Activated CD4-positive, CD25-positive, alpha-beta regulatory T cell treated with anti-CD3 and anti-CD28 coated beads, Interleukin-2, amount 50 U/mL, for 16 hours (primary cell): ENCODE results near the gene PTPRT.

Experiments
- DNase-seq: peaks from one replicate; pipeline ENCODE4 v3.0.0-alpha.2; 2020; ENCODE audit warnings: low read depth, low spot score

The PTPRT gene

DNA sequence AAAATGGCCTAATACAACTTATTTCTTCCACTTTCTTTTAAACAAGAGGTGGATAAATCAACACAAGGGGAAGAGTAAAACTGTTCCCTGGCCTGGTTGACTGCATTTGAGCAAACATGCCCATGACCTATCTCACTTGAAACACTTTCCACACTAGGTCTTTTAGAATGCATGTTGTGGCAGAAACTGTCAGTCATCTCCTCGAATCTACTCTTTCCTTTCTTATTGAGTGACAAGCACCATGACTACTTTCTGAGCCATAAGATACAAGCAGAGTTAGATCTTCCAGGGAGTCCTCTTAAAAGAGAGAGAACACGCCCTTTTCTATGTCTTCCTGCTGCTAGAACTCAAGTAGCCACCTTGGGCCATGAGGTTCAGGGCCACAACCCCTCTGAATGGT is 66.5 kb downstream of the PTPRT start:
- DNase-seq, result no peak

DNA sequence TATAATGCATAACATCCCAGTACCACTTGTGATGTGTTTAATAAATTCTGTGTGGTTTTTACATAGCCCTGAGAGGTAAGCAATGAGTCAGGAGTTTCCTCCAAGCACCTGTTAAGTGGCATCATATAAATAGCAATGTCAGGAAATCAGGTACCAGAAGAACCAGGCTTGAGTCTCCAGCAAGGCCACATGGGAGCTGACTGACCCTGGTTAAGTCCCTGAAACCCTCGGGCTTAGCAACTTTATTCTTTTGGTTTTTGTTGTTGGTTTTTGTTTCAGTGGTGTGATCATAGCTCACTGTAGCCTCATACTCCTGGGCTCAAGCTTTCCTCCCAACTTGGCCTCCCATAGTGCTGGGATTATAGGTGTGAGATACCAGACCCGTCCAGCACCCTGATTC is 70.0 kb downstream of the PTPRT start:
- no peak for DNase-seq

DNA sequence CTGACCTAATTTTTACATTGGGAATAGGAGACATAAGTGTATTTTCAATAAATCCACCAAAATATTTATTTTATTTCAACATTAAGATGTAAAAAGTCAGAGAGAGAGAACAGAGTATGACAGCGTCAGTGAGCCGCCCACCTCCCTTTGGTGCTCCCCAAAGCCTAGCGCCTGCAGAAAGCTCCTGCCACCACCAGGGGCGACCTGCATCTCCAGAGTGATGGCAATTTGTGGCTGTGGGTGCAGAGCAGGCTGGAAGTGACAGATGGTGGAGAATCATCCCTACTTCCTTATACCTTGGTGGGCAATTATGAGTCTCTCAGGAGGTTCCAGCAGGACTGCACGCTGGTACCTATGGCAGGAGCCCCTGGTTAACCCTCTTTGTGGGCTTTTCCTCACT is 87.3 kb downstream of the PTPRT start:
- no peak for DNase-seq

DNA sequence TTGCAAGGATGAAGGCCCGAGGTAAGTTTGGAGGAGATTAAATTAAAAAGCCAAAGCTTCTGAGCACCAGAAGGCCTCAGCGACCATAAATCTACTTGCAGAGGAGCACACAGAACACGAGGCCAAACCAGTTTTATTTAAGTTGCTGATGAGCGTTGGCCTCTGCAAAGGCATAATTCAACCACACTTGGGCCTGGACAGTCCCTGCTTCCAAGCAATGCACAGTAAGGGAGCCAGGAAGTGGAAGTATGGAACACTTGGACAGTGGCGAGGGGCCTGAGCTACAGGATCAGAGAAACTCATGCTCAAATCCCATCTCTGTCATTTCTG is 92.8 kb downstream of the PTPRT start:
- DNase-seq, result no peak

DNA sequence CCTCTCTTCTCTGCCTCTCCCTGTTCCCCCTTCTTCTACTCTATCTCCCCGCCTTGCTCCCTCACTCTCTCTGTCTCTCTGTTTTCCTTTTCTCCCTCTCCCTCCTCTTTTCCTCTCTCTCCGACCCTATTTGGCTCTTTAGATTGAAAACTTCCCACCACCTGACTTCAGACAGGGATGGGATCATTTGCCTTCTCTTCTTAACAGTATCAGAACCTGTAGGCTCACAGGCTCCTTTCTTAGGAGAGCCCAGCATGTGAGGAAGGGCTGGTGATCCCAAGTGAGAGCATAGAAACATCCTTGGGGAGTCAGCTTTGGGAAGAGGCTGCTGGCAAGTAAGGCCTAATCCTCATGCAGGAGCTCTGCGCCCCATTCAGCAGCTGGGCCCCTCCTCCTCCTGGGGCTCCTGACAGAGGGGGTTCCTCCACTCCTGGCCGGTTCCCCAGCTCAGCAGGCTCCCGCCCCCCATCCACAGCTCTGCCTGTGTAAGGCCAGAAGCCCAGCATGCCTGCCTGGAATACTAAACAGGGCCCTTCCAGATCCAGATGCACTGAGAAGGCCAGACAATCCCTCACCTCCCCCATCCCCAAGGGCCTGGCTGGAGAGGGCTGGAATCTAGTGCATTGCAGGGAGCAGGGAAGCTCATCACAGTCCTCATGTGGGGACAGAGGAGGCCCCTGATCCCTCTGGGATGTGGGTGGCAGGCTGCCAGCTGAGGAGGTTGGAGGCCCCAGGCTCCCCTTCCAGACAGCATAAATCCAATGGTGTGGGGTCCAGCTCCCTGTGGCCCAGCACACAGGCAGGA is 93.4 kb downstream of the PTPRT start:
- no peak for DNase-seq

DNA sequence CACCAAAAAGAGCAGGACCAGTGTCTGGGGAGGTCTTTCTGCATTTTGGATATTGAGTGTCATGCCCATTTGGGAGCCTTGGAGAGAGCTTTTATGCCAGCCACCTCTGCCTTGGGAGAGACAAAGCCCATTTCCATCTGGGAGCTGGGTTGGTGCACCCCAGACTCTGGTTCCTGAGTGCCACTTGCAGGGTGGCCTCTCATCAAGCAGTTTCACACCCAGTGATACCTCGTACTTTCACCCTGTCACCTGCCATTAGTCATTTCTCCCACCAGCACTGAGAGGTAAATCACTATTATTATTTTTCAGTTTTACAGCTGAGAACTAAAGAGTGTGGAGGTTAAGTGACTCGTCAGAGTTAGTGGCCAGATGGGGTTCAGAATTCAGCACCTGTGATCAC is 94.7 kb downstream of the PTPRT start:
- DNase-seq, result no peak

DNA sequence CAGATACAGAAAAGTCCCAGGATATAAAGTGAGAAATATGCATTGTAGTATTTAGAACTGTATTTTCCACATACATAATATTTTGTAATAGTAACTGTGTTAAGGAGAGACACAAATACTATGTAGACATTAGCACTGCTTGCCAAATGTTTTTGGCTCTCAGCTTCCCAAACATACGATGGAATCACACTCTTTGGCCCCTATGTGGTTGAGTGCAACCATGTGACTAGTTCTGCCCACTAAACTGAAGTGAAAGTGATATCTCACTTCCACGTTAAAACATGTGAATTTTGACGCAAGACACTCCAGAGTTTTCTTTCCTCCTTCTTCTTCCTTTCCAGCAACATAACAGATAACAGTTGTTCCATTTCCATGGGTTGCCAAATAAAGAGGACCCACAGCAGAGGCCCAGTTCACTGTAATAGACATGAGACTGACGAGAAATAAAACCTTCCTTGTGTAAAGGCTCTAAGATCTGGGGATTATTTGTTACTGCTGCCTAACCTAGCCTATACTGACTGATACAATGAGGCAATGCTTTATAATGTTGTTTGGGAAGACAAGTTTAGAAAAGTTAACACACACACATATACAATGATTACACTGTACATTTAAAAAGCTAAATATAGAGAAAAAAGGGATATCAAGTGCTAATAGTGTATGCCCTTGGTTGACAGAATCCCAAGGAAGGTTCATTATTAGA is 97.2 kb downstream of the PTPRT start:
- no peak for DNase-seq

DNA sequence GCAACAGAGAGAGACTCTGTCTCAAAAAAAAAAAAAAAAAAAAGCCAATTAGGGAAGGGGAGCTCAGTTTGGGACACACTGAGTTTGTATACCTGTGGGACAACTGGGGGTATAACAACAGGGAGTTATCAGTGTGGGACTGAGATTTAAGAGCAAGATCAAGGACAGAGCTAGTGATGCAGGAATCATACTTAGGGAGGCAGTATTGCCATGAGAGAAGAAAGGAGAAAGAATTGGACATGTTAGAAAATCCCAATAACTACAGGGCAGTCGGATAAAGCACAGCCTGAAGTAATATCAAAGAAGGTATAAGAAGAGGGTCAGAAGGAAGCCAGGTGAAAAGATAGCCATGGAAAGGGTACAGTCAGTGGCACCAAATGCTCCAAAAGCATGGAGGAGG is 121.2 kb downstream of the PTPRT start:
- no peak for DNase-seq

DNA sequence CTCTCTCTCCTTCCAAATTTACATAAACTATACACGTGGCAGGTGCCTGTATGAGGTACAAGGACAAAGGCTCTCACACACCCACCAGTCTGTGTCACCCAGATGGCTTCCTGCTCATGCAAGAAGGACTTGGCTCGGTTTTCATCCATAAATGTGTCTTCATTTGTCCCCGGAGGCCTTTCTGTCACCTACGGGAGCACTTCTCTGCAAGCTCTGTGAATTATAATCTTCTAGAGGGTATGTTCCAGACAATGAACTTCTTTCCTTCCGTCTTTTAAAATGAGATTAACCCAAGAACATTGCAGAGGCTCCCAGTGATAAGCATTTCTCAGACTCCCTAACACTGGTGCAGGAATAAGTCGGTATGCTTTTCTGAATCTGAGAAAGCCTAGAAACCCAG is 123.6 kb downstream of the PTPRT start:
- no peak for DNase-seq

DNA sequence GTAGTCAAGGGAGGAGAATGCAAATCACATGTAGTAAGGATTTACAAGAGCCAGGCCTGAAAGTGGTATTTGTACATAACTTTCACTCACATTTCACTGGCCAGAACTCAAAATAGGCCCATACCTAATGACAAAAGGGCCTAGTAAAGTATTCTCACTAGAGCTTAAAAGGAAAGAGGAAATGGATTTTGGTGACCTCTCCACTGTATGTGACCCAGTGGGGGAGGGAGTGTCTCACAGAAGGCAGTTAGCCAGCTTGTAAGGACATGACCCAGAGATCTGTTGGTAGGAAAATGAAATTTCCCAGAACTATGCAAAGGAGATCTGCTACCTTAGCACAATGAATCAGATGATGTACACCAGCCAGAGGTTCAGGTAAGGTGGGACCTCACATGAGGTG is 124.4 kb downstream of the PTPRT start:
- DNase-seq, result no peak

DNA sequence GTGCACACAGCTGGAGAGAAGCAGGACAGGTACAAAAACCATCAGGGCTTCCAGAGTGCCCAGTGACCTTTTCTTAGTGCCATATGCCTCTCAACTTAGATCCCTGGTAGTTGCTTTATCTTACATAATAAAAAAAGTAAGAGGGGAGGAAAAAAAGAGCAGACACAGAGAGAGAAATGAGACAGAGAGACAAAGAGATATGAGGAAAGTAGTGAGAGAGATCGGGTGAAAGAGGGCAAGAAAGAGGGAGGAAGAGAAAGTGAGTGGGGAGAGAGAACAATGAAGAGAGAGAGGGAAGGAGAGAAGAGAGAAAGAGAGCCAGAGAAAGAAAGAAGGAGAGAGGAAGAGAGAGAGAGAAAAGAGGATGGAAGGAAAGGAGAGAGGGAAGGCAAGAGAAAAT is 131.6 kb downstream of the PTPRT start:
- DNase-seq, result no peak

DNA sequence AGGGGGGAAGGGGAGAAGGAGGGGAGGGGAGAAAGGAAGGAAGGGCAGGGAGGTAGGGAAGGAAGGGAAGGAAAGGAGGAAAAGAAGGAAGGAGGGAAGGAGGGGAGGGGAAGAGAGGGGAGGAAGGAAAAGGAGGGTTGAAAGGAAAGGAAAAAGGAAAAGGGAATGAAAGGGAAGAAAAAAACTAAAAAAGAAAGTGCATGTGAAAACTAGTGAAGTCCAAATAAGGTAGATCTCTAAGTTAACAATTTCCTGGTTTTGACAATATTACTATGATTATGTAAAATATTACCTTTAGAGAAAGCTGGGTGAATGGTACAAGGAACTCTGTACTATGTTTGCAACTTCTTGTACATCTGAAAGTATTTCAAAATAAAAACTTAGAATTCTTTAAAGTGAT is 132.4 kb downstream of the PTPRT start:
- no peak for DNase-seq

DNA sequence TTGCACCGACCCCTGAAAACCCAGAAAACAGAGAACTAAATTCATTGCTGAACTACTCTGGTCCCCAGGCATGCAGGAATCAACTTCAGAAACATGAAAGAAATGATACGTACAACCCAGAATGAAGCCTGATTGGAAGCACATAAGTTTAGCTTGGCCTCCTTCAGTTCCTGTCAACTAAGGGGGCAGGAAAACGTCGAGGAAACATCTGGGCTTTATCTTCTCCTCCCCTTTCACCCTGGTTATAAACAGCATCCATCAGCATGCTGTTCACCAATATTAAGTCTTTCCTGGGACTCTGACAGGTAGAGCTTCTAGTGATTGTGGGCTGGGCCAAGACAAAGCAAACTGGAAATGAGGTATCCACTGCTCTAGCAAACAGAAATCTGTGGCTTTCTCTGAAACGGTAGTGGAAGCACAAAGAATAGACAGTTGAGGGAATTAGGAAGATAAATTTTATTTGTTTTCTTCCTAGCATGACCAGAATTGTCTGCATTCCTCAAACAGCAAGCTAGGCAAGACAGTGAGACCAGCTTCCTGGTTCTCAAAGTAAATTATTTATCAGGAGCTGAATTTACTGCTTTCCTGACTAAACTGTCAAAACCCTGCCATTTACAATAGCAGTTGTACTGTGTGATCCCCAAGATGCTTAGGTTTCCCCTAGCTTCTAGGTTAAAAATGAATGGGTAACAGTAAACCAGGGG is 134.4 kb downstream of the PTPRT start:
- DNase-seq, result no peak

DNA sequence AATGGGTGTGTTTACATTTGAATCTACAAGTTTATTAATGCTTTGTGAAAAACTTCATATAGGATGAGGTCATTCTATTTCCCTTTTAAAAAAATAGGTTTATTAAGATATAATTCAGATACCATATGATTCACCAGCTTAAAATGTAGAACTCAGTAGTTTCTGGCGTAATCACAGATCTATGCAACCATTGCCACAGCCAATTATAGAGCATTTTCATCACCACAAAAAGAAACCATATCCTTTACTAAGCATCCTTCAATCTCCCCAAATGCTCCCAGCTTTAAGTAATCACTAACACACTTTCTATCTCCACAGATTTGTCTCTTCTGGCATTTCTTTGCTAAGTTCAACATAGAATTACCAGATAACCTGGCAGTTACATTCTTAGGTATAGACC is 137.2 kb downstream of the PTPRT start:
- DNase-seq, result no peak

DNA sequence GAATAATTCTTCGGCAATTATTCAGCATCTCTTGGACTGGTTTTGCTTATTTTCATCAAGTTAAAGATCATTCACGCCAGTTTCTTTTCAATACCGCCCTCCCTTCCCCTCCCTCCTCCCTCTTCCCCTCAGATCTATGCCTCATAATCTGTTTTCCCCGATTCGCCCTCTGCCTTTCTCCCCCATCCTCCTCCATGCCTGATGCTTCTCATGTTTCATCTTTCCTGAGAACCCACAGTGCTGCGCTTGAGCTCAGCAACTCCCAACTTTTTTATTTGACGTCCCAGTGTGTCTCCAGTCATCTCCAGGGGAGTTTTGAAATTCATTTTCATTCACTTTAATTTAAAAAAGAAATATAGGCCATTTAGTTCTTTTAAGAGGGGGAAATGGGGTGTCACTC is 142.7 kb downstream of the PTPRT start:
- DNase-seq, result no peak

DNA sequence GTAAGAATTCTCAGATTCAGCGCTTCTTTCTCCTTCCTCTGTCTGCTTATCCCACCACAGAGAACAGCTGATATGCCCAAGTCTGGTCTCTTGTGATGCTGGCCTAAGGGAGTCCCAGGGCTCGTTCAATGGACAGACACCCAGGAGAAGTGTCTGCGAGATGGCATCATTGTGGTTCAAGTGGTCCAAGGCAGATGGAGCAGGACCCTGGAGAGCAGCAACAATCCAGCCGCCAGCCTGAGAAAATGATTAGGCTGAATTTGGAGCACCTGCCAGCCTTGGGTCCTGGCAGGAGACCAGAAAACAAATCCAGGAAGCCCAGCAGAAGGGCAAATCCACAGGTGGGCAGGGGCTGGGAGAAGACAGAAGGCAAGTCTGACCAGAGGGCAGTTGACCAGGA is 145.8 kb downstream of the PTPRT start:
- DNase-seq, result no peak

DNA sequence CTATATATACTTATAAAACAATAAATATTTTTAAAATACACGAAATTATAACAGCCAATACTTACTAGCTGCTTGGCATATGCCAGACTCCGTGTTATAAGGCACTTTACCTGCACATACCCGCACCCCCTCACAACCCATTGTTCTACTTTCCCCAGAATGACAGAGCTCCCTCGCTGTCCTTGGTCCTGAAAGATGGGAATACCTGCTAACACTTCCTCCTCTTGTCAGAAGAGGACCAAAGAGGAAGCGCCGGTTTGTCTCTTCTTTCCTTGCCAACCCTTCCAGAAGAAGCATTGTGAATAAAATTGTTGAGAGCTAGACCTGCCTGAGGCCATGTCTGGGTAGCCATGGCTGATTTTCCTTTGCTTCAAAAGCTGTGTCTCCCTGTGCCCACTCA is 149.3 kb downstream of the PTPRT start:
- DNase-seq, result no peak

DNA sequence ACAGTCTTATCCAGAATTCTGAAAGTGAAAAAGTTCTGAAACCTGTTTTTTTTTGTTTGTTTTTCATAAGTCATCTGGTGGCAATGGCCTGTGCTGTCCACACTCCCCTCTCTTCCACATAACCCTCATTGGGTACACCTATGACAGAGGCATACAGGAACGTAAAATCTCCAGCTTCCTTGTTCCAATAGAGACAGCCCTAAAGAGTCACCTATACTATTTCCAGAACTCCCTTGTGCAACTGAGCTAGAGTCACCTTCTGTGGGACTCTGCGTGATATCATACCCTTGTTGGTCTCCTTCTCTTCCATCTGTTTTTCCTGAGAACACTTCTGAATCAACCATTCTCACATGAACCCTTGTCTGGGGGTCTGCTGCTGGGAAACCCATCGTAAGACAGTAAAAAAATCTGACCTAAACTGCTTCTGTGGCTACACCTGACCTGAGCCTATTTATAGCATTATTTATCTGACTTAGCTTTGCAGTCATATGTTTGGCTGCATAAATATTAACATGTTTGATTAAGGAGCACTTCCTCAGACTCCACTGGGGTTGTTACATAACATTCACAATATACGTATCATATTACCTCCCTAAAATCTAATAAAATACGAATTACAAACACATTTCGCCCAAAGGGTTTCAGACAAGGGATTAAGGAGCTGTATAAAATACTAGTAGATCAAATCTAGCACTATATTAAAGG is 151.9 kb downstream of the PTPRT start:
- DNase-seq, result no peak

DNA sequence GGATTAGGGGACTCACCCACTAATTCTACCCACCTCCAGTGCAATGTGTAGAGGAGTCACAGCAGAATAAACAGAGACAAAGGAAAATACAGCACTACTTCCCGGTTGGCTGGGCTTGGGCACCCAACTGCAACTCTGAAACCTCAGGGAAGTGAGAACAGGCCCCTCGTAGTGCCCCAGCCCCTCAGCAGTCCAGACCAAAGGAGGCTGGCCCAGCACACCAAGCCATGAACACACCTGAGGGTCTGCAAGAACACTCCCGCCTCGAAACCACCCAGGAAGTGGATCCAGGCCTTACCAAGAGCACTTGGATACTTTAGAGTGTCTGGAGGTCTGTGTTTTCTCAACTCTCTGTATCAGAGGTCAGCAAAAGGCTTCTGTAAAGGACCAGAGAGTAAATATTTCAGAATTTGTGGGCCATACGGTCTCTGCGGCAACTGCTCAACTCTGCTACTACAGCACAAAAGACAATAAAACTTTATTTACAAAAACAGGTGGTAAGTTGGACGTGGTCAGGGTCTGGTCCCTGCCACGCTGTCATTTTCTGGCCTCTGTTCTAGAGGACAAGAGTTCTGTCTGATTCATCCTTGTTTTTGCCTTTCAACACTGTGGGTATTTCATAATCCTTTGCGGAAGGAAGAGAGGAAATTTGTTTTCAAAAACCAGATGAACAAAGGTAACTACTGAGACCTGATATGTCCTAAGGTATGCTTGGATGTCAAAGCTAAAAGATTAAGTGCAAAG is 154.6 kb downstream of the PTPRT start:
- DNase-seq, result no peak

DNA sequence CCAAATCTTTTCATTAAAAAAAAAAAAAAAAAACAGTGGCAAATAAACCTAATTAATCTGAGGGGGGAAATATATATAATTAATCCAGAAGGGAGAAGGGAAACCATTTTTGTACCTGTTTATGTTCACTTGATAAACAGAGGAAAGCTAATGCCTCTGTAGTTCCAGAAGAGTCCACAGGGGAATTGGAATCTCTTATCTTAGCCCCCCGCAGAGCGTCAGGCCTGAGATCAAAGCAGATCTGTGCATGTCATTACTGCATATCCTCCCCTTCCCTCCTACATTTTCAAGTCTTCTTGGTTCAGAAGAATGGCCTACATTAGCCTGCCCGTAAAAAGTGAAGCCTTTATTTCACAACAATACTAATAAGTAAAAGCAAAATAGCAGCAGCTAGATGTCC is 157.2 kb downstream of the PTPRT start:
- no peak for DNase-seq

DNA sequence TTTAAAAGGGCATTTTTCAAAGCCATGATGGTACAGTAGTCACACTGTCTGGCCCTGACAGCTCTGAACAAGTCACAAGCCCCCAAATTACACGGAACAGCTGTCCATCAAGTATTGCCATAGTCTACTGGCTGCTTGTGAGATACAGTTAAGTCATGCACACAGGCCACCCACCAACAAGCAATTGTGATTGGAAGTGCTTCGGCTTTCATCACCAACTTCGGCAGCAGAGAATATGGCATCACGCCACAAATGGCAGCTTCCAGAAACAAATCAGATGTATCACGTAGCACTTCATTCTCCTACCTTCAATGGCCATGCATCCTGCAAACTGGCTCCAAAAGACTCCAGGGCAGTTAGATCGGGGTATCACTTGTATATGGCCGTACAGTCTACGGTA is 160.5 kb downstream of the PTPRT start:
- no peak for DNase-seq

DNA sequence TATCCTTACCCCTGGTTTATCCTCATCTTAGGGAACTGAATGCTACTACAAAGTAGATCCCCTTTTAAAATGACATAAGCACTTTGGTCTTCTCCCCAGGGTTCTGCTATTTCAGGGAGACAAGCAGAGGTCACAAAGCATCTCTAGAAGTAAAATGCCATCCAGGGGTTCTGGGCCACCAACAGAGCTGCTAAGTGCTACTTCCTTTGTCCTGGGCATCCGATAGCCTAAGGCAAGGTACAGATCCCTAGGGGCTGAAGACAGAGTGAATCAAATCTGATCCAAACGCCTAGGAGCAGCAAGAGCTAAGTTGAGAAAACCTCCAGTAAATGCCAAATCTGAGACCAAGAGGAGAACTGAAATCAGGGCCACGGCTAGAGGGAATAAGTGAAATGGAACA is 161.2 kb downstream of the PTPRT start:
- no peak for DNase-seq
